DND-41 (cell line): ENCODE data around the gene SLC22A1.

Experiments
- EZH2 ChIP-seq: IDR thresholded peaks from 3 replicates; pipeline ENCODE4 v1.6.1; 2012; ENCODE audit warnings: borderline replicate concordance, low read depth, mild to moderate bottlenecking, moderate library complexity, low read length, inconsistent platforms; ENCODE audit not compliant: severe bottlenecking
- TF ChIP-seq, protein P1 (sequence below): IDR thresholded peaks from 2 replicates; pipeline ENCODE4 v1.5.1; 2012; ENCODE audit warnings: borderline replicate concordance, low read length, moderate library complexity, mild to moderate bottlenecking; ENCODE audit not compliant: poor library complexity, severe bottlenecking; ENCODE audit errors: extremely low read depth

GRCh38 chr6:160124605-160125004, 3.0 kb downstream of the SLC22A1 start:
- TF ChIP-seq EZH2, result no peak
- TF ChIP-seq, protein P1, sequence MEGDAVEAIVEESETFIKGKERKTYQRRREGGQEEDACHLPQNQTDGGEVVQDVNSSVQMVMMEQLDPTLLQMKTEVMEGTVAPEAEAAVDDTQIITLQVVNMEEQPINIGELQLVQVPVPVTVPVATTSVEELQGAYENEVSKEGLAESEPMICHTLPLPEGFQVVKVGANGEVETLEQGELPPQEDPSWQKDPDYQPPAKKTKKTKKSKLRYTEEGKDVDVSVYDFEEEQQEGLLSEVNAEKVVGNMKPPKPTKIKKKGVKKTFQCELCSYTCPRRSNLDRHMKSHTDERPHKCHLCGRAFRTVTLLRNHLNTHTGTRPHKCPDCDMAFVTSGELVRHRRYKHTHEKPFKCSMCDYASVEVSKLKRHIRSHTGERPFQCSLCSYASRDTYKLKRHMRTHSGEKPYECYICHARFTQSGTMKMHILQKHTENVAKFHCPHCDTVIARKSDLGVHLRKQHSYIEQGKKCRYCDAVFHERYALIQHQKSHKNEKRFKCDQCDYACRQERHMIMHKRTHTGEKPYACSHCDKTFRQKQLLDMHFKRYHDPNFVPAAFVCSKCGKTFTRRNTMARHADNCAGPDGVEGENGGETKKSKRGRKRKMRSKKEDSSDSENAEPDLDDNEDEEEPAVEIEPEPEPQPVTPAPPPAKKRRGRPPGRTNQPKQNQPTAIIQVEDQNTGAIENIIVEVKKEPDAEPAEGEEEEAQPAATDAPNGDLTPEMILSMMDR, result no peak
